C4-2B (cell line): Measurements from ENCODE around the gene SERINC4.

ENCODE experiments used
- H3K27ac ChIP-seq: fragments of 450-650 bp; 2 replicates; pipeline ENCODE4 v1.5.1; 2017
- CTCF ChIP-seq: fragments of 450-650 bp; conservative IDR thresholded peaks from 2 replicates; pipeline ENCODE4 v1.5.1; 2017; ENCODE audit warnings: mild to moderate bottlenecking
- ZFX ChIP-seq: fragments of 450-650 bp; IDR thresholded peaks from 2 replicates; pipeline ENCODE4 v1.6.1; 2017

SERINC4 gene

GRCh38 chr15:43799209-43799944 lies 643 bp downstream of the SERINC4 start:
- peak overlapping the region; percentile 84 for H3K27ac ChIP-seq
- TF ChIP-seq ZFX (no peak), CTCF (no peak)

- TF ChIP-seq ZFX (no peak), CTCF (no peak)
- H3K27ac ChIP-seq: no peak overlapping the region
These were observed 3.5 kb downstream of the SERINC4 start for GRCh38 chr15:43796566-43796965.

- no peak overlapping the region for H3K27ac ChIP-seq
- TF ChIP-seq CTCF (no peak), ZFX (no peak)
These were observed 4.0 kb downstream of the SERINC4 start for GRCh38 chr15:43795997-43796396.

GRCh38 chr15:43795197-43795596 lies 4.8 kb downstream of the SERINC4 start:
- TF ChIP-seq CTCF: no peak
- no peak for TF ChIP-seq ZFX
- H3K27ac ChIP-seq: no peak overlapping the region

- TF ChIP-seq CTCF (no peak), ZFX (no peak)
- peak overlapping the region; percentile 1; the same call in 1 of the 2 replicates for H3K27ac ChIP-seq
These were observed 5.6 kb downstream of the SERINC4 start for GRCh38 chr15:43794269-43795037.

GRCh38 chr15:43793647-43794046 lies 6.4 kb downstream of the SERINC4 start:
- peak overlapping the region; percentile 99 for H3K27ac ChIP-seq
- TF ChIP-seq ZFX (no peak), CTCF (no peak)
